DOHH2 (cell line): ENCODE data around the gene ST6GAL1.
"Not testable (repeated sequence)": the region's sequence is repeated elsewhere in the genome, so short reads cannot be mapped to it uniquely, and the experiment has no call there.

Experiments
- H3F3A ChIP-seq: fragments of 200-600 bp; sonication (generic), shearing (Covaris generic); 2 replicates; pipeline ENCODE4 v1.6.0; 2016; ENCODE audit warnings: antibody characterized with exemption, mild to moderate bottlenecking; ENCODE audit not compliant: control insufficient read depth, insufficient read depth
- H3K27ac ChIP-seq: fragments of 200-600 bp; sonication (generic); 2 replicates; pipeline ENCODE4 v1.5.1; 2014; ENCODE audit warnings: low read depth, mild to moderate bottlenecking, low read length, moderate library complexity
- H3K27me3 ChIP-seq: fragments of 200-600 bp; sonication (generic); 2 replicates; pipeline ENCODE4 v1.6.1; 2014; ENCODE audit warnings: mild to moderate bottlenecking, low read length, mixed read lengths; ENCODE audit not compliant: control insufficient read depth
- H3K36me3 ChIP-seq: fragments of 200-600 bp; sonication (generic); 2 replicates; pipeline ENCODE4 v1.6.1; 2014; ENCODE audit warnings: mild to moderate bottlenecking, low read length, moderate library complexity, mixed read lengths; ENCODE audit not compliant: control insufficient read depth
- H3K4me1 ChIP-seq: fragments of 200-600 bp; sonication (generic); 2 replicates; pipeline ENCODE4 v1.6.1; 2014; ENCODE audit warnings: mild to moderate bottlenecking, low read length, mixed read lengths; ENCODE audit not compliant: control insufficient read depth
- H3K4me2 ChIP-seq: fragments of 200-600 bp; sonication (generic); 2 replicates; pipeline ENCODE4 v1.6.0; 2014; ENCODE audit warnings: mild to moderate bottlenecking, low read length, moderate library complexity
- H3K4me3 ChIP-seq: fragments of 200-600 bp; sonication (generic); 2 replicates; pipeline ENCODE4 v1.5.1; 2014; ENCODE audit warnings: mild to moderate bottlenecking, low read length, mixed read lengths
- H3K79me2 ChIP-seq: fragments of 200-600 bp; sonication (generic); 2 replicates; pipeline ENCODE4 v1.6.1; 2014; ENCODE audit warnings: mild to moderate bottlenecking, low read length, mixed read lengths; ENCODE audit not compliant: control insufficient read depth
- H3K9me2 ChIP-seq: fragments of 200-600 bp; sonication (generic); replicated peaks from 2 replicates; pipeline ENCODE4 v1.6.1; 2014; ENCODE audit warnings: mild to moderate bottlenecking, low read length, mixed read lengths; ENCODE audit not compliant: control insufficient read depth
- H3K9me3 ChIP-seq: fragments of 200-600 bp; sonication (generic); 2 replicates; pipeline ENCODE4 v1.6.1; 2014; ENCODE audit warnings: antibody characterized with exemption, low read length, mixed read lengths; ENCODE audit not compliant: control insufficient read depth, insufficient read depth
- H4K20me1 ChIP-seq: fragments of 200-600 bp; sonication (generic); 2 replicates; pipeline ENCODE4 v1.6.0; 2014; ENCODE audit warnings: low read depth, mild to moderate bottlenecking, antibody characterized with exemption, low read length, moderate library complexity; ENCODE audit not compliant: control insufficient read depth, insufficient read depth
- EZH2phosphoT487 ChIP-seq: fragments of 200-600 bp; sonication (generic); IDR thresholded peaks from 2 replicates; pipeline ENCODE4 v1.6.1; 2017; ENCODE audit warnings: borderline replicate concordance, mild to moderate bottlenecking, antibody characterized with exemption, low read length, moderate library complexity, mixed read lengths
- TF ChIP-seq, protein P1 (sequence below): fragments of 200-600 bp; sonication (generic); IDR thresholded peaks from one replicate; pipeline ENCODE4 v1.5.1; 2014; ENCODE audit warnings: antibody characterized with exemption, mild to moderate bottlenecking, low read depth, low read length; ENCODE audit not compliant: poor library complexity, severe bottlenecking

ST6GAL1 gene

DNA sequence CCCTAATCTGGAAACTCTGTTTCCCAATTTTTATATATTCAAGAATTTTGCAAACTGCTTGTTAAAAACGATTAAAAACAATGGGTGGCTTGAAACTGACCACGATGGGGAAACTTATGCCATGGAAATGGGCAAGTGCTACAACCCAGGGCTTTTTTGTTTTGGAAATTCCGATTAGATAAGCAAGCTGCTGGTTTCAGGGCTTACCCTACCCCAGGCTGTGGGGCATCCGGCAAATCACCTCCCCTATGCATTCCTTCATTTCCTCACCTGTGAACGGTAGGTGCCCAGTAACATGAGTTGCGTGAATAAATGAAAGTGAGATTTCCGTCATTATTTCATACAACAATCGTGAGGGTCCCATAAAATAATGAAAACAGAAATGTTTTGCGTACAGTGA lies 34.3 kb downstream of the ST6GAL1 start:
- Histone ChIP-seq H3K9me3 (no peaks in the 10 kb centered on the region), H3K4me2 (no peak overlapping the region), H3K36me3 (peaks cover 73% of the 10 kb centered on the region), H3K4me3 (no peak overlapping the region), H3K9me2 (no peaks in the 10 kb centered on the region), H3F3A (peaks cover 8% of the 10 kb centered on the region), H4K20me1 (no peaks in the 10 kb centered on the region), H3K27me3 (no peaks in the 10 kb centered on the region), H3K4me1 (peaks cover 70% of the 10 kb centered on the region), H3K27ac (no peak overlapping the region), H3K79me2 (peaks cover 46% of the 10 kb centered on the region)
- TF ChIP-seq, protein P1, sequence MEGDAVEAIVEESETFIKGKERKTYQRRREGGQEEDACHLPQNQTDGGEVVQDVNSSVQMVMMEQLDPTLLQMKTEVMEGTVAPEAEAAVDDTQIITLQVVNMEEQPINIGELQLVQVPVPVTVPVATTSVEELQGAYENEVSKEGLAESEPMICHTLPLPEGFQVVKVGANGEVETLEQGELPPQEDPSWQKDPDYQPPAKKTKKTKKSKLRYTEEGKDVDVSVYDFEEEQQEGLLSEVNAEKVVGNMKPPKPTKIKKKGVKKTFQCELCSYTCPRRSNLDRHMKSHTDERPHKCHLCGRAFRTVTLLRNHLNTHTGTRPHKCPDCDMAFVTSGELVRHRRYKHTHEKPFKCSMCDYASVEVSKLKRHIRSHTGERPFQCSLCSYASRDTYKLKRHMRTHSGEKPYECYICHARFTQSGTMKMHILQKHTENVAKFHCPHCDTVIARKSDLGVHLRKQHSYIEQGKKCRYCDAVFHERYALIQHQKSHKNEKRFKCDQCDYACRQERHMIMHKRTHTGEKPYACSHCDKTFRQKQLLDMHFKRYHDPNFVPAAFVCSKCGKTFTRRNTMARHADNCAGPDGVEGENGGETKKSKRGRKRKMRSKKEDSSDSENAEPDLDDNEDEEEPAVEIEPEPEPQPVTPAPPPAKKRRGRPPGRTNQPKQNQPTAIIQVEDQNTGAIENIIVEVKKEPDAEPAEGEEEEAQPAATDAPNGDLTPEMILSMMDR: no peak
- no peak for TF ChIP-seq EZH2phosphoT487

DNA sequence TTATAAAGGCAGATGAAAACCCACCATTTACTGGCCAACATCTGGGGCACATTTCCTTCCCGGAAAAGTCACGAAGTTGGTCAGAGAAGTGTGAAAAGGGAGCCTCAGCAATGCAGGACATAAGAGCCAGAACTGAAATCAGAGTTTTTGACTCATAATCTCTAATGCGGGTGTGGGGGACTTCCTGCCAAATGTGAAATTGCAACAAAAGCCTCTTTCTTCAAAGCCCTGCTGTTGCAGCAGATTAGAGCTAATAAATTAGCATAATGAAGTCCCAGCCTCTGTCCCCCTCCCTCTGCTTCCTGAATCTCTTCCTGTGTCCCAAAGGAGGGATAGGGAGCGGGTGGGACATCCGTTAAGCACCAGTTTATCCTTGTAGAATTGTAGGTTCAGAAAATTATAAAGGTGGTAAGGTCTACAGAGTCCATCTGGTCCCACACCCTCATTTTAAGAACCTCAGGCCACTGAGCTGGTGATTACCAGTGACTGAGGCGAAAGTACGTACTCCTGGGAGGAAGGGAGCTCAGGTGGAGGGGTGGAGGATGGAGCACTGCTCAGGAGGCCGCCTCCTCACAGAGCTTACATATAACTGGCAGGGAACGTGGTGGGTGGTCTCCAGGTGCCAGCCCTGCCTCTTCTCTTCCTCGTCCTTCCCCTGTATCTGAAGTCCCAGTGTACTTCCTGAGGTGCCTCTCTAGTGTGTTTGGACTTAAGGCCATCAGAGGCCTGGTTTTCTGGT lies 35.0 kb downstream of the ST6GAL1 start:
- Histone ChIP-seq H3K4me3 (no peak overlapping the region), H3F3A (peaks cover 8% of the 10 kb centered on the region), H3K9me2 (no peaks in the 10 kb centered on the region), H3K4me2 (no peak overlapping the region), H3K36me3 (peaks cover 74% of the 10 kb centered on the region), H3K9me3 (no peaks in the 10 kb centered on the region), H3K4me1 (peaks cover 67% of the 10 kb centered on the region), H3K27me3 (no peaks in the 10 kb centered on the region), H4K20me1 (no peaks in the 10 kb centered on the region), H3K79me2 (peaks cover 40% of the 10 kb centered on the region), H3K27ac (no peak overlapping the region)
- TF ChIP-seq, protein P1: no peak
- no peak for TF ChIP-seq EZH2phosphoT487

DNA sequence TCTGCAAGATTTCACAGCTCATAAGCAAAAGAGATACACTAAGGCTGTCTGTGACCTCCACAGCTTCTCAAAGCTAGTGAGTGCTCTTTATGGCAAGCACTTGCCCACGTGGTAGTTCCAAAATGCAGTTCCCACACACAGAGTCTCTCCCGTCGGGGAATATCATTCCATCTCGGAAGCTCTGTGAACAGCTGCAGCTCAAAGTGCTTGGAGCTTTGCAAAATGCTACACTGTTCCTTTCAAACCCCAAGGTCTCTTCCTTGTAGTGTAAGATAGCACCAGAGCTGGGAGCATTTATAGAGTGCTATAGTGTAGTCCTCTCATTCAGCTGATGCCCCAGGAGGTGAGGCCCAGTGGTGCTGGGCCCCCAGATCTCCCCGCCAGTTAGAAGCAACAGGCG lies 36.1 kb downstream of the ST6GAL1 start:
- Histone ChIP-seq H3K9me3 (no peaks in the 10 kb centered on the region), H3K4me1 (peaks cover 60% of the 10 kb centered on the region), H3K4me2 (no peak overlapping the region), H3K4me3 (no peak overlapping the region), H3K79me2 (peaks cover 35% of the 10 kb centered on the region), H3K27me3 (no peaks in the 10 kb centered on the region), H3F3A (peaks cover 8% of the 10 kb centered on the region), H3K27ac (no peak overlapping the region), H3K36me3 (peaks cover 82% of the 10 kb centered on the region), H4K20me1 (no peaks in the 10 kb centered on the region), H3K9me2 (no peaks in the 10 kb centered on the region)
- TF ChIP-seq, protein P1: no peak
- no peak for TF ChIP-seq EZH2phosphoT487

DNA sequence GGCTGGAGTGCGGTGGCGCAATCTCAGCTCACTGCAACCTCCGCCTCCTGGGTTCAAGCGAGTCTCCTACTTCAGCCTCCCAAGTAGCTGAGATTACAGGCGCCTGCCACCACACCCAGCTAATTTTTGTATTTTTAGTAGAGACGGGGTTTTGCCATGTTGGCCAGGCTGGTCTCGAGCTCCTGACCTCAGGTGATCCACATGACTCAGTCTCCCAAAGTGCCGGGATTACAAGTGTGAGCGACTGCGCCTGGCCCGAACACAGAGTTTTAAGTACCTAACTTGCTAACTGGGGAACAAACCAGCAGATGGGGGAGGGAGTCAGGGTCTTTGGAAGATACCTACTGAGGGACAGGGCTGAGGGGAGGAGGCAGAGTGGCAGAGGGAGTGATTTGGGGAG lies 36.9 kb downstream of the ST6GAL1 start:
- Histone ChIP-seq H3K79me2 (peaks cover 27% of the 10 kb centered on the region), H3K36me3 (peaks cover 82% of the 10 kb centered on the region), H3K4me2 (peak overlapping the region; percentile 24; the same call in 1 of the 2 replicates), H3K4me1 (peaks cover 57% of the 10 kb centered on the region)
- not testable (repeated sequence) for H4K20me1 ChIP-seq, H3K4me3 ChIP-seq, H3K9me2 ChIP-seq, H3K9me3 ChIP-seq, H3F3A ChIP-seq, H3K27ac ChIP-seq, H3K27me3 ChIP-seq
